ELF-1 (cell line): ENCODE data around the gene RAB32.
"Not testable (repeated sequence)": the region's sequence is repeated elsewhere in the genome, so short reads cannot be mapped to it uniquely, and the experiment has no call there.

Experiments
- DNase-seq: peaks from one replicate; pipeline ENCODE4 v3.0.0-alpha.2; 2016; ENCODE audit warnings: low read depth, low spot score

RAB32 gene

DNA sequence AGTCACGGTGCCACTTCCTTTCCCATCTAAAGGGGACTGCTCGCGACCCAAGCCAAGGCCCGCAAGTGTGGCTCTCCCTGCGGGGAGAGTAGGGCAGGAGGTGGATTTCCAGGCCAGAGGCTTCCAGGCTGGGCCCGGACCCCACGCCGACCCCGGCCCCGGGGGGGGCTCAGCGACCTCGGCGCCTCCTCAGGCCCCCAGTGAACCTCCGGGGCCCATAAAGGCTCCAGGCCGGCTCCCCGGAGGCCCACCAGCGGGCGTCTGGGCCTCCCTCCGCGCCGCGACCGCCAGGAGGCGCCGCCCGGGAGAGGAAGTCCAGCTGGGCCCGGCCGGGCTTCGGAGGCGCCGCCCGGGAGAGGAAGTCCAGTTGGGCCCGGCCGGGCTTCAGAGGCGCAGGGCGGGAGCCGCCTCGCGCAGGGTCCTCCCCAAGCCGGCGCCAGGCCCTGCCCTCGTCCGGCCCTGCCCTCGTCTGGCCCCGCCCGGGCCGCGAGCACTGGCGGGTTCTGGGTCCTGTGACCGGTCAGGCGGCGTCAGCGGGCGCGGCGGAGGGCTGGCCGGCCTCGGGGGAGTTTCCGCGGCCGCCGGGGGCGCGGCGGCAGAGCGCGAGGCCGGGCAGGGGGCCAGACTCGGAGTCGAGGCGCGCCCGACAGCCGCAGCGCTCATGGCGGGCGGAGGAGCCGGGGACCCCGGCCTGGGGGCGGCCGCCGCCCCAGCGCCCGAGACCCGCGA lies at the start of gene RAB32:
TSS of gene RAB32 (plus strand) at position 623 of the 729 bp plus-strand sequence. CDS start at position 662, 39 bp downstream.
- peak; percentile 91 for DNase-seq

DNA sequence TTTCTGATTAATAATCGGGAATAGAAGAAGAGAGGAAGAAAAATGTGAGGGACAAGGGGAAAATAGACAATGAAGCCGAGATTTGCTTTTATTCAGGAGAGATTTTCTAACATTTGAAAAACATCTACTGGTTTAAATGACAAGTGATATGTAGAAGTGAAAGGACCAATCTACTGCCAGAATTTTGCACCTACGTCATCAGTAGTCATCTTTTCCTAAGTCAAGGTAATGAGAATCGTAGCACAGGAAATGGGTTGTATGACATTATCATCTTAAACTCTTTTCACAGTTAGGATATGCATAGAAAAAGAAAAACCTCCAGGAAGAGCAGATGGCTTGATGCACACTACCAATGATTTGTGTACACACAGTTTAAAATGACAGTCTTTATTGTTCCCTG lies 45.3 kb upstream of the RAB32 start:
- DNase-seq, result no peak

DNA sequence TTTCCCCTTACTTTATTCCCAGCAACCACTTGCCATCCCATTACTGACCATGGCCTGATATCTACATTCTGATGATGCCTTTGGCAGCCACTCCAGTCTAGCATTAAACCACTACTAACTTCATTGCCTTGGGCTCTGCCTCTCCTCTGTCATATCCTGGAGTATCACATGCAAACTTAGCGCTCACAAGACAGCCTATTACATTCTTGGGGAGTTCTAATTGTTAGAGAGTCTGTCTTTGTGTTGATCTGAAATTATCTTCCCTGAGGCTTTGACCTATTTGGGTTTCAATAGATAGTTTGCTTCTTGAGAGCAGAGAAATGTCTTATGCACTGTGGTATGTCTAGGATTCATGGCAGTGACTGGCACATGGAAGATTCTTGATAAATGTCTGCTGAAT lies 40.5 kb upstream of the RAB32 start:
- DNase-seq, result no peak

DNA sequence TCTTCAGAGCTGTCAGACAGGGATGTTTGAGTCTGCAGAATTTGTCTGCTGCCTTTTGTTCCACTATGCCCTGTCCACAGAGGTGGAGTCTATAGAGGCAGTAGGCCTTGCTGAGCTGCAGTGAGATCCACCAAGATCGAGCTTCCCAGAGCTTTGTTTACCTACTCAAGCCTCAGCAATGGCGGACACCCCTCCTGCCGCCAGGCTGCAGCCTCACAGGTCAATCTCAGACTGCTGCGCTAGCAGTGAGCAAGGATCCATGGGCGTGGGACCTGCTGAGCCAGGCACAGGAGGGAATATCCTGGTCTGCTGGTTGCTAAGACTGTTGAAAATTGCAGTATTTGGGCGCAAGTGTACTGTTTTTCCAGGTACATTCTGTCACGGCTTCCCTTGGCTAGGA lies 28.4 kb upstream of the RAB32 start:
- DNase-seq, result no peak

DNA sequence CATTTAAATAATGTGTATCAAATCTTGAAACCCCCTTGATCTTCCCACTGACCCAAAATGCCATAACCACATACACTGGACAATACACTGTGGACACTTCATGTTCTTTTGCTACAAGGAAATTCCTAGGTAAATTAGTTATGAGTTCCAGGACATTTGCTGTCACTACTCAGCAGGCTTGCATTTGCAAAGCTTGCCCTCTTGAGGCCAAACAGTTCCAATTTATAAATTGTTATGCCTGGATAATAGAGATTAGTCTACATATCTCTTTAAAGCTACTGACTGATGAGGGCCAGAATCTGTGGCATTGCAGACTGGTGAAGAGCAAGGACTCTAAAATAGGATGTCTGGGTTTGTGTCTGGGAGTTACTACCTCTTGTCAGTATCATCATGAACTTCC lies 17.4 kb upstream of the RAB32 start:
- DNase-seq, result no peak

DNA sequence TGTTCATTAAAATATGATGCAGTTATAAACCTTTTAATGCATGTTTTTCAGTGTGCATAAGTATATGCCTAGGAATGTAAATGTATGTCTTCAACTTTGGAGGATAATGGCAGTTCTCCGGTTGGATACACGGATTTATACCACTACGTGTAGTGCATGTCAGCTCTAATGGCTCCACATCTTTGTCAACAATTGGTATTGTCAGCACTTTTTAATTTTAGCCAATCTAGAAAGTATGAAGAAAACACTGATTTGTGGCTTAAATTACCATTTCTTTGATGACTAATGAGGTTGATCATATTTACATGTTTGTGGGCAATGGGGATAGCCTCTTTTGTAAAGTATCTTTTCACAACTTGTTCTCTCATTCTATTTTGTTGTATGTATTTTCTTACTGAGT lies 10.9 kb upstream of the RAB32 start:
- DNase-seq, result no peak

DNA sequence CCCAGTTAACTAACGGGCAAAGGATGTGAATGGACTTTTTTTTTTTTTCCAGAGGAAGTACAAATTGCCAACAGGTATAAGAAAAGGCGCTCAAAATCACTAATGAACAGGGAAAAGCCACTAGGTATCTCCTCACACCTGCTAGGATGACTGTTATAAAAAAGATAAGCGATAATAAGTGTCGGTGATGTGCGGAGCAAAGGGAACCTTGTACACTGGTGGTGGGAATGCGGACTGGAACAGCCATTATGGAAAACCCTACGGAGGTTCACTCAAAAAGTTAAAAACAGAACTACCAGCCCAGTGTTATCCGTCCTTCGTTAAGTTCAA lies 787 bp upstream of the RAB32 start:
- no peak for DNase-seq

DNA sequence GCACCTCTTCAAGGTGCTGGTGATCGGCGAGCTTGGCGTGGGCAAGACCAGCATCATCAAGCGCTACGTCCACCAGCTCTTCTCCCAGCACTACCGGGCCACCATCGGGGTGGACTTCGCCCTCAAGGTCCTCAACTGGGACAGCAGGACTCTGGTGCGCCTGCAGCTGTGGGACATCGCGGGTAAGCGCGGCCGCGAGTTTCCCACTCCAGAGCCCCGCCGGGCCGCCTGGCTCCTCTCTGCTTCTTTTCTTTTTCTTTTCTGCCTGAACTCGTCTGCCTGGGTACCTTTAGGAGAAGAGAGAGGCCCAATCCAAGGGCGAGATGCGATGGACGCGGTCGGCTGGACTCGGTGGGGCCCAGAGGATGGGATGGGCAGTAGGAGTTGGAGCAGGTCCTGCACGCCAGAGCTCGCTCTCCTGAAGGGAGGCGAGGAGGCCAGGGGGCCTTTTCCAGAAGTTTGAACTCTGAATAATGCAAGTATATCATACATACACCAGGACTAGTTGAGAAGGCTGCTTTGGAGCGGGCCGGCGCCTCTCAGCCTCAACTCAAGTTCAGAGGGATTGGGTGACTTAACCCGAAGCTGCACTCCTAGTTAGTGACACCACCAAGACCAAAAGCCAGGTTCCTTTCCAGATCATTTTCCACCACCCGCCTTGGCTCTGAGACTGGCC lies 445 bp downstream of the RAB32 start:
- DNase-seq, result peak; percentile 64

DNA sequence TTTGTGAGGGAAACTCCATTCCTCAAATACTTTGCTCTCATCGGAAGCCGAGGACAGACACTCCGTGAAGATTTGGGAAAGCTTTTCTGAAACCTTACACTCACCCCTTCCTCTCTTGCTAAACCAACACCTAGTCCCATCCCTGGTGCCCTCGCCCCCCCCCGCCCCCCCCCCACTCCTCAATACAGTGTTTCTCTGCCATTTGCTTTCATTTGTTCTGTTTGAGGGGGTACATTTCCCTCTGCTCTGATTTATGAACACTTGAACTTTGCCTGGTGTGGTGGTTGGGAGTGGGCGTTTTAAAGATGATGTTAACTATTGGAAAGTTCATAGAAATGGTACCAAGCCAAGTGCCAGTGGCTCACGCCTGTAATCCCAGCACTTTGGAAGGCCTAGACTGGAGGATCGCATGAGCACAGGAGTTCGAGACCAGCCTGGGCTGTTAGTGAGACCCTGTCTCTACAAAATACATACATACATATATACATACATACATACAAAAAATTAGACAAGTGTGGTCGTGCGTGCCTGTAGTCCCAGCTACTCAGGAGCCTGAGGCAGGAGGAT lies 1.1 kb downstream of the RAB32 start:
- peak; percentile 2 for DNase-seq

DNA sequence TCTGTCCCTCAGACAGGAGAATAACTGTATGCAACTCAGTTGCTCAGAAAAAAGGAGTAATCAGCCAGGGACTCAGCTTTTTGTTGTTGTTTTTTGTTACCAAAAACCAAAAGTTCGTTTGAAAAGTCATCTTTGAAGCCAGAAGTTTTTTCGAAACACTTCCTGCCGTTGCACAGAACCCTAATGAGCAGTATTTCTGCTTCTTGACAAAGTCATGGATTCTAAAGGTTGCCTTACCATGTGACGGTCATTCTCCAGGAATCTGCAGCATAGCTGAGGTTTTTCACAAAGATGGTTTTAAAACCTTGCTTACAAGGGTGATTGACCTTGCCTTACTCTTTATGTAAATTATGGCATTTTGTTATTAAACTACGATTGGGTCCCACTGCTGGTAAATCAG lies 1.9 kb downstream of the RAB32 start:
- DNase-seq, result no peak

DNA sequence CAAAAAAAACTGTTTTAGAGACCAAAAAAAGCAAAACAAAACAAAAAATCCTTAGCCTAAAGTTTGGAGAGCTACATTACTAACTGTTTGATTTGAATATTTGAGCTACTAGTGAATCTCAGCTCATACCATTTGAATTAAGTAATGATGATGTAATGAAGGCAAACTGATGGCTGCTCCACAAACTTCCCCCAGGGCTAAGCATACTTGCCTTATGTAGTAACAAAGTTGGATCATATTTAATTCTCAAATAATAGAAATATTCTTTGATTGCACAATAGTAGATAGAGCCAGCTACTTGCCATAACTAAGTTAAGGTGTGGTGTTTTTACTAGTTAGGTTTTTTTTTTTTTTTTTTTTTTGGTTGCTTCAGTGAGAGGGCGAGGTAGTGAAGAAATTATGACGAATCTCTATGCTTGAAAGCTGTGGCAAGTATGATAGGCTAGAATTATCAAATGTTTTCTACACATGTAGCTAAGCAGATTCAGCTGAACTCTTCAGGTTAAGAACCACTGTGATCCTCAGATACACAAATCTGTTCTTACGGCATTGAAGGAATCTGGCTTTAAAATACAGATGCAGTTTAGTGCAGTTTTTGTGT lies 2.9 kb downstream of the RAB32 start:
- DNase-seq, result no peak

DNA sequence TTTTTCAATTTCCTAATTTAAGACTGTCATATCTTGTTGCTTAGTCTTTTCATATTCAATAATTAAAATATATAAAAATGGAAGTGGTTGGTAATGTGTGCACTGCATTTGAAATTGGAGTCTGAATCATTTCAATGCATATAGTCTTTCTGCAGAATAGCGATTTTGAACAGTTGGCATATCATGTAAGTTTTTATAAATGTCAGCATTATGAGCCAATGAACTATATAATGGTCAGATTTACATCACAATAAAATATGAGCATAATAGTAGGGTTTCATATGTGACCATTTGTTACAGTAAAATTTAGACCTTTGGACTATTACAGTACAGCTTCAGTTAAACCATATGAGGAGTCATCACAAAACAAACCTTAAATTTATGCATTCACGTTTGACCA lies 4.3 kb downstream of the RAB32 start:
- DNase-seq, result no peak

DNA sequence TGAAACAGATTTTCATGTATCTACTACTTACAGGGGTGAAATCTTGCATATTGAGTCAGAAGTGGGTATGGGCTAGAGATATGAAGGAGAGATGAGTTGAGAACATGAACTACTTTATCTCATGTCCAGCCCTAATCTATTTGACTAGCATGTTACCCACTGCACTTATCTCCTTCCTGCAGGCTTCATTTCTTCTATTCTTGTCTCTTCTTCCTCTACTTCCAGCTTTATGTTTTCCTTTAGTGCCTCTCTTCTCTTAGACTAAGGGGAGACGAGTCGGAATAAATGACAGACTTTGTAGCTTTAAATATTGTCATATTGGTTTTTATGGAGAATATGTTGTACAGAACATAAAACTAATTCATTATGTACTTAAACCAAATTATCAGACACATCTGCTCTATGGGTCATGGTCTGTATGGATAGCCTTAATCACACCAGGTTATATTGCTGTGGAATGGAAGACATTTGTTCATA lies 5.3 kb downstream of the RAB32 start:
- no peak for DNase-seq

DNA sequence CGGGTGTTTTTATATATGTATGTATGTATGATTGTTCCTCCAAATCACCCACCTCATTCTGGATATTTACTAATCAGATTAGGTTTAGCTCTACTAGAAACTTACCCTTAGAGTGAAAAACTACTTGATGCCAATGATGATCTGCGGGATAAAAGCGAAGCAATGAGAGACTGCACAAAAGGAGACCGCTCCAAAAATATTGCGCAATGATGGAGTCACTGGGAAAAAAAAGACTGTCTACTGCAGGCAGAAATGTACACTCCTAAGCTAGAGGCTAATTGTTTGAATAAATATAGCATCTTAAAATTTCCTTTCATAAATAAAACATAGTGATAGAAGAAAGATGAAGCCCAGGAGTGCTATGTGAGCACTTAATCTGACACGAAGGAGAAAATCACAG lies 7.3 kb downstream of the RAB32 start:
- no peak for DNase-seq

DNA sequence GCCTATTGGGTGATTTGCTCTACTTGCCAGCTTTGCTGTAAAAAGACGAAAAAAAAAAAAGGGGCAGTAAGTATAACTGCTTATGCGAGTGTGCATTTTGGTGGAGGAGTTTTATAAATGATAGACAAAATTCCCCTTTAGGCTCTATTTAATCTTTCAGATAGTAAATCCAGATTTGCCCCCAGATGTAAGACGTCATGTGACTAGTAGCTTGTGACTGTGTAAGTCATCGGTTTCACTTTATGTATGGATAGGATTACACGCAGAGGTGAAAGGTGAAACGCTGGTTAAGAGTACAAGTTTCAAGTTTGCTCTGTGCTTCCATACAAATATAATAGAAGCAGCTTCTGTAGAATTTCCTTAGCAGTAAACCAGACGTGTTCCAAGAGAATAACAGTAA lies 7.9 kb downstream of the RAB32 start:
- DNase-seq, result no peak

DNA sequence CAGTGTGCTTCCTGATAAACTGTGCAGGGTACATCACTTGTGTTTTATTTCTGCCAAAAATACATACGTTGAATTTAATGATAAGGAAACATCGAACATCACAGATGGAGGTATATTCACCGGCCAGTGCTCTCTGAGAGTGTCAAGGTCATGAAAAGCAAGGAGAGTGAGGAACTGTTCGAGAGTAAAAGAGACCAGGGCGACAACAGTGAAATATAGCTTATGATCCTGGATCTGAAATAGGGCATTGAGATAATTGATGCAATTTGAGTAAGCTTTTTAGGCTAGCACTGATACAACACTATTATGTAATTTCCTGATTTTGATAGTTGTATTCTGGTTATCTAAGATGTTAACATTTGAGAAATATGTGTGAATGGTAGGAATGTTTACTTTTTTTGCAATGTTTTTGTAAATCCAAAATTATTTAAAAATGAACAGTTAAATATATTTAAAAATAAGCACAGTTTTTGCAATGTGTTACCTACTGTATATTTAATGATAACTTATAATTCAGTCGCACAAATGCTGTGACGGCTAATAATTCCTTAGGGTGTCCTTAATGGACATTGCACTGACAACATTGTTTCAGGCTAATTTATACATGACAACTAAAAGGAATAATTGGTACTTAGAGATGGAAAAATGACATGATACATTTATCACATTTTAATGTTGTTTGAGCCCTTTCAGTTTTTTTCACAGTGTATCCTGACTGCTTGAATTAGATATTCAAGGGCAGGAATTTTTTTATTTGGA lies 9.9 kb downstream of the RAB32 start:
- no peak for DNase-seq

DNA sequence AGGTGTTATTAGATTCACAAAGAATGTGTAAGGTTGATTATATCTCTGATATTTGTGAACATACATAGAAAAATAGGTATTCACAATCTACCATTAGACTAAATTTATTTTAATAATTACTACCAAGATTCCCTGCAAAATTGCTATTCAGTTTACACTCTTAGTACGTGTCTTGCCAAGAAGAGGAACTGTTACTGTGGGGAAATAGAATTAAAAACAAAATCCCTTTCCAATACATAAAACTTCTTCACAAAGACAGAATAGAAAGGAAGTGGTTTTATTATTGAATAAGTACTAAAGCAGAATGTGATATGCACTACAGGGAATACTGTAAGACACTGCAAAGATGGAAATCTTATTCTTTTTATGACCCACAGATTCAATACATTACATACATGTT lies 17.0 kb downstream of the RAB32 start:
- no peak for DNase-seq

DNA sequence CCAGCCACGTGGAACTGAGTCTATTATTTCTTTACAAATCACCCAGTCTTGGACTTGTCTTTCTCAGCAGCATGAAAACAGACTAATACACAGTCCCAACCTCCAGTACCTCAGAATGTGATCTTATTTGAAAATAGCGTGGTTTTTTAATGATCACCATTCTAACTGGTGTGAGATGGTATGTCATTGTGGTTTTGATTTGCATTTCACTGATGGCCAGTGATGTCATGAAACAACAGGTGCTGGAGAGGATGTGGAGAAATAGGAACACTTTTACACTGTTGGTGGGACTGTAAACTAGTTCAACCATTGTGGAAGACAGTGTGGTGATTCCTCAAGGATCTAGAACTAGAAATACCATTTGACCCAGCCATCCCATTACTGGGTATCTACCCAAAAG lies 23.0 kb downstream of the RAB32 start:
- DNase-seq, result not testable (repeated sequence)

DNA sequence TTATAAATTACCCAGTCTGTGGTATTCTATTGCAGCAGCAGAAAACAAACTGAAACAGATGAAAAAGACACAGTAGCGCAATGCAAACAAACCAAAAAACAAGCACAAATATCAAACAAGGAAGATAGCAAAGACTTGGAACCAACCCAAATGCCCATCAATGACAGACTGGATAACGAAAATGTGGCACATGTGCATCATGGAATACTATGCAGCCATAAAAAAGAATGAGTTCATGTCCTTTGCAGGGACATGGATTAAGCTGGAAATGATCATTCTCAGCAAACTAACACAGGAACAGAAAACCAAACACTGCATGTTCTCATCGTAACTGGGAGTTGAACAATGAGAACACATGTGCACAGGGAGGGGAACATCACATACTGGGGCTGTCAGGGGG lies 25.0 kb downstream of the RAB32 start:
- DNase-seq, result not testable (repeated sequence)

DNA sequence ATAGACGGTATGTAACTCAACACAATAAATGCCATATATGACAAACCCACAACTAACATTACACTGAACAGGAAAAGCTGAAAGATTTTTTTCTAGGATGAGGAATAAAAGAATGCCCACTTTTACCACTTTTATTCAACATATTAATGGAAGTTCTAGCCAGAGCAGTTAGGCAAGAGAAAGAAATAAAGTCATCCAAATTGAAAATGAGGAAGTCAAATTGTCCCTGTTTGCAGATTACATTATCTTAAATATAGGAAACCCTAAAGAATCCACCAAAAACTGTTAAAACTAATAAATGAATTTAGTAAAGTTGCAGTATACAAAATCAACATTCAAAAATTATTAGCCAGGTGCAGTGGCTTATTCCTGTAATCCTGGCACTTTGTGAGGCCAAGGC lies 30.6 kb downstream of the RAB32 start:
- DNase-seq, result no peak

DNA sequence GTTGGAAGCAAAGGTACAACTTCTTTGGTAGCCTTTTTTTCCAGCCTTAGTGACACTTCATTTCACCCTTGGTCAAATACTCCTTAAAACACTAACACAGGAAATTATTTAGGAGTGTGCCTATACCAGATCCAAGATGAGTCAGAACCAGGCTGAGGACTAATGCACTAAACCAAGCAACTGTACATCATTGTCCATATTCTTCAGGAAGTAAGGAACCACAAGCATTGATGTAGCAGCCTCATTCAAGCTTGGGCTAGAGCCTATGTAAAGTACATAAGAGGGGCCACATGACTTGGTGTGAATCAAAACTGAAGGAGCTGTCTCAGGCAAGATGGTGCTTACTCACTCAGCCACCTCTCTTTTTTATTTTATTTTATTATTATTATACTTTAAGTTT lies 34.4 kb downstream of the RAB32 start:
- no peak for DNase-seq

DNA sequence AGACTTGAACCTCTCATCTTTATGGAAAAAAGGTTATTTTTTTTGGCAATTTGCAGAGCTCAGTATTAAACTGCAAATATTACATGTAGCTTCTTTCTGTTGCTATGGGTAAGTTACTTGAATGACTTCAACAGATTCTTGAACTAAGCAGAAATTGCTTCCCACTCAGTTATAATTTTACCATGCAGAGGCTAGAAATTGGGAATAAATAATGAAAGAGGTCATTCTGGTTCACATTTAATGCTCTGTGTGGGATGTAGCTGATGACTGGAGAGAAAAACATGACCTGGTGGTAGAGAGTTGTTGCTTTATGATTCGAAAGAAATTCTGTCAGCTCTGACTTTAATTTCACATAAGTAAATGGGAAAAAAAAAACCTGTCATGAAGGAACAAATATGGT lies 38.3 kb downstream of the RAB32 start:
- DNase-seq, result no peak
